ENCODE data around the gene KIFC3.
"Not testable (repeated sequence)": the region's sequence is repeated elsewhere in the genome, so short reads cannot be mapped to it uniquely, and the experiment has no call there.

The KIFC3 gene

GRCh38 chr16:57826052-57826451 lies 23.8 kb upstream of the KIFC3 start:
- DNase-seq = no peak

GRCh38 chr16:57825298-57826044 lies 23.2 kb upstream of the KIFC3 start:
- DNase-seq = no peak

GRCh38 chr16:57824888-57825287 lies 22.6 kb upstream of the KIFC3 start:
- DNase-seq = no peak

- no peak for DNase-seq
Measured at GRCh38 chr16:57823836-57824235, 21.5 kb upstream of the KIFC3 start.

- no peak for DNase-seq
Measured at GRCh38 chr16:57822856-57823255, 20.6 kb upstream of the KIFC3 start.

GRCh38 chr16:57822018-57822553 lies 19.8 kb upstream of the KIFC3 start:
- no peak for DNase-seq

- no peak for DNase-seq
Measured at GRCh38 chr16:57821149-57821971, 19.1 kb upstream of the KIFC3 start.

GRCh38 chr16:57818377-57819064 lies 16.2 kb upstream of the KIFC3 start:
- no peak for DNase-seq

- DNase-seq = no peak
Measured at GRCh38 chr16:57817680-57818079, 15.4 kb upstream of the KIFC3 start.

- DNase-seq = peak in 34 of 56 donors; percentile 17 to 75 (median 44)
Measured at GRCh38 chr16:57815987-57816745, 13.9 kb upstream of the KIFC3 start.

GRCh38 chr16:57814896-57815295 lies 12.6 kb upstream of the KIFC3 start:
- no peak for DNase-seq

- DNase-seq = no peak
Measured at GRCh38 chr16:57813466-57813865, 11.2 kb upstream of the KIFC3 start.

- not testable (repeated sequence) for DNase-seq
Measured at GRCh38 chr16:57811340-57811739, 9.0 kb upstream of the KIFC3 start.

- peak in 12 of 56 donors; percentile 9 to 61 (median 34) for DNase-seq
Measured at GRCh38 chr16:57810197-57811031, 8.1 kb upstream of the KIFC3 start.

GRCh38 chr16:57809276-57810196 lies 7.2 kb upstream of the KIFC3 start:
- DNase-seq = no peak

GRCh38 chr16:57808589-57809228 lies 6.4 kb upstream of the KIFC3 start:
- DNase-seq = no peak

GRCh38 chr16:57807968-57808528 lies 5.8 kb upstream of the KIFC3 start:
- DNase-seq = peak in 41 of 56 donors; percentile 21 to 82 (median 51)
